C1 segment of cervical spinal cord (tissue), 14 donors: Measurements from ENCODE around the gene HOXD12.

Experiments used
- DNase-seq, 14 donors: peaks; one replicate each; lab custom pipeline; 2025; lab: John Stamatoyannopoulos, UW

The HOXD12 gene

GRCh38 chr2:176092270-176093144 lies 7.1 kb upstream of the HOXD12 start, which contains the start of gene HOXD13:
TSS of gene HOXD13 (plus strand) at chr2:176092721. CDS start at chr2:176092891, 170 bp downstream.
- no peak for DNase-seq

DNA sequence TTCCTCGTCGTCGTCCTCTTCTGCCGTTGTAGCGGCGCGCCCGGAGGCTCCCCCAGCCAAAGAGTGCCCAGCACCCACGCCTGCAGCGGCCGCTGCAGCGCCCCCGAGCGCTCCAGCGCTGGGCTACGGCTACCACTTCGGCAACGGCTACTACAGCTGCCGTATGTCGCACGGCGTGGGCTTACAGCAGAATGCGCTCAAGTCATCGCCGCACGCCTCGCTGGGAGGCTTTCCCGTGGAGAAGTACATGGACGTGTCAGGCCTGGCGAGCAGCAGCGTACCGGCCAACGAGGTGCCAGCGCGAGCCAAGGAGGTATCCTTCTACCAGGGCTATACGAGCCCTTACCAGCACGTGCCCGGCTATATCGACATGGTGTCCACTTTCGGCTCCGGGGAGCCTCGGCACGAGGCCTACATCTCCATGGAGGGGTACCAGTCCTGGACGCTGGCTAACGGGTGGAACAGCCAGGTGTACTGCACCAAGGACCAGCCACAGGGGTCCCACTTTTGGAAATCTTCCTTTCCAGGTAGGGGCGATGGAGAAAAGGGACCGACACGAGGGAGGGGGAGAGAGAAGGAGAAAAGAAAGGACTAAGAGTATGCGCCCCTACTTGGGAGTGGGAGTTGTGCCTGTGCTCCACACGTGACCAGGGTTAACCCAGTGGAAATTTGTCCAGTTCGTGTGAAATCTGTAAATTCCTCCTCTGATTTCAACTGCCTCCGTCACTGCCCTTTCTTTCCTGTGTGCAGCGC lies 6.3 kb upstream of the HOXD12 start:
- no peak for DNase-seq

DNA sequence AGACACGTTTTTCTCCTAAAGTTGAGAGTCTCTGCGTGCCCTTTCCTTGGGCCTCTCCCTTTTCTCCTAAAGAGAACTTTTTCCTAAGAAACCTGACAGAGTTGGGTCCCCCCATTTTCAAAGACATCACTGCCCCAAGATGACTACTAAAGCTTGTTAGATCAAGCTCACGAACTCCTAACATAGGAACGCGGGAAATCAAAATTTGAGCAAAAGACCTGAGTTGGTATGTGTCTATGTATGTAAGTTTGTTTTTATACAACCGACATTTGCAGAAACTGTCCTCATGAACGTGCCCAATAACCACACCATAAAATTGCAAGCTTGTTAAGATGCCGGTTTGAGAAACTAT lies 5.7 kb upstream of the HOXD12 start:
- DNase-seq: no peak

DNA sequence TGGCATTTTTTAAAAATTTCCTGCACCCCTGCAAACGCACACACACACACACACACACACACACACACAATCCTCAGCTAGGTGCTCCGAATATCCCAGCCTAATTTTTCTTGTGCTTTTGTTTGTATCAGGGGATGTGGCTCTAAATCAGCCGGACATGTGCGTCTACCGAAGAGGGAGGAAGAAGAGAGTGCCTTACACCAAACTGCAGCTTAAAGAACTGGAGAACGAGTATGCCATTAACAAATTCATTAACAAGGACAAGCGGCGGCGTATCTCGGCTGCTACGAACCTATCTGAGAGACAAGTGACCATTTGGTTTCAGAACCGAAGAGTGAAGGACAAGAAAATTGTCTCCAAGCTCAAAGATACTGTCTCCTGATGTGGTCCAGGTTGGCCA lies 5.2 kb upstream of the HOXD12 start:
- DNase-seq: no peak

GRCh38 chr2:176095421-176095820 lies 4.2 kb upstream of the HOXD12 start:
- no peak for DNase-seq

DNA sequence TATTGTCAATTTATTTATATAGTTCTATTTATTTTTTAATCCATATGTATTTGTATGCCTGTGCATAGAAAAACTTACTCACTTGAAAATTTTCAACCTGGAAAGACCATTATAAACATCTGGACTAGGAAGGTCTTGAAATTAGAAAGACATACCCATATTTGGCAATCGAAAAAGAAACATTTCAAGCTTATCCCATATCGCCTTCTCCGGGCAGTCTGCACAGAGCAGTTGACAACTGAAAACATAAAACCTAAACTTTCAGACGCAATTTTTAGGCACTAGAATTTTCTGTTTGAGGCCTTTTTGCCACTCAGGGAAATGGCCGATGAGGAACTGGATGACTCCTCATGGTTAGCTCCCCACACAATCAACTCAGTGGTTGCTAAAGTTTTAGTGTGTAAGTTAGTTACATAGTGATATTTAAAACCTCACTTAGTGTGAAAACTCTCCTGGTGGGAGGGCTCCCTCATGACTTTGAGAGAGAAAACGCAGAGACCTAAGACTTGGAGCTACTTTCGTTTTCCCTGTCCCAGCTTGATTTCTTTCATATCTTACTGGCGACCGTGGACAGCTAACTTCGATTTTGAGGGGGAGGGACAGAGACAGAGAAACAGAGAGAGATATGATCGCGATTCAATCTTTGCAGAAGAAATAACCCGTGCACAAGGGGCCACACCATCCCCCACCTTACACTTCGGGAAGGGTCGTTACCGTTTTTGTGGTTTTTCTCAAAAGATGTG lies 3.2 kb upstream of the HOXD12 start:
- DNase-seq: no peak

GRCh38 chr2:176096986-176097819 lies 2.4 kb upstream of the HOXD12 start:
- peak in 3 of 14 donors; percentile 6 to 27 (median 17) for DNase-seq

- no peak for DNase-seq
Measured at GRCh38 chr2:176097820-176098365, 1.7 kb upstream of the HOXD12 start.

DNA sequence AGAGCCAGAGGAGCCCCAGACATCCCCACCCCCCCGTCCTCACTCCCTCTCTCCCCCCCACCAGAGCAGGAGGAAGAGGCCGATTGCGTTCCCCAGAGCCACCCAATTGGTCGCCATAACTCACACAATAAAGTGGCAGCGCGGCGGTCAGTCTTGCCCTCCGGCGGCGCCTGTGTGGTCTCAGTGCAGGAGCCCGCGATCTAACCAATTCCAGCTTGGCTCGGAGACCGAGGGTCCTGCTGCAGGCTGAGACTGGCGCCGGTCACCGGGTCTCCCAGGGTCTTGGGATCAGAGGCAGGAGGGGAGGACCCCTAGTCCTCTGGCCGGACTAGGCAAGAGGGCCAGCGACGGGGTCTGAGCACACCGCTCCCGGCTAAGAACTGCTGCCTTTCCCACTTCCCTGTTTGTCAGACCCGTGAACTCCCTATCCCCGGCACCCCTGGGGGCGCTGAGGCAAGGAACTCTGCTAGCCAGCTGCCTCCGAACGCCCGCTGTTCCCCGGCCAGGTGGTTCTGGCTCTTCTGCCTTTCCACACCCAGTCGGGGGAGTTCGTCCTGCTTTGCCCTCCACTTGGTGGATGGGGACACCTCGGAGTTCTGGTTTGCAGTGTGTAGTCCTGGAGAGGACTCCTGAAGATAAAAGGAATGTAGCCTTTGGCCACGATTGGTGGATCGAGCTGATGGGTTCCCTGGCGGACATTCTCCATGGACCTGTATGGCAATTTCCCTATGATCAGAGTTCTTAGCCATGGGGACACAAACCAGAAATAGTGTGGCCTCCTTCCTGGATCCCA lies 1.0 kb upstream of the HOXD12 start:
- no peak for DNase-seq

- no peak for DNase-seq
Measured at GRCh38 chr2:176099159-176099727, 352 bp upstream of the HOXD12 start.

DNA sequence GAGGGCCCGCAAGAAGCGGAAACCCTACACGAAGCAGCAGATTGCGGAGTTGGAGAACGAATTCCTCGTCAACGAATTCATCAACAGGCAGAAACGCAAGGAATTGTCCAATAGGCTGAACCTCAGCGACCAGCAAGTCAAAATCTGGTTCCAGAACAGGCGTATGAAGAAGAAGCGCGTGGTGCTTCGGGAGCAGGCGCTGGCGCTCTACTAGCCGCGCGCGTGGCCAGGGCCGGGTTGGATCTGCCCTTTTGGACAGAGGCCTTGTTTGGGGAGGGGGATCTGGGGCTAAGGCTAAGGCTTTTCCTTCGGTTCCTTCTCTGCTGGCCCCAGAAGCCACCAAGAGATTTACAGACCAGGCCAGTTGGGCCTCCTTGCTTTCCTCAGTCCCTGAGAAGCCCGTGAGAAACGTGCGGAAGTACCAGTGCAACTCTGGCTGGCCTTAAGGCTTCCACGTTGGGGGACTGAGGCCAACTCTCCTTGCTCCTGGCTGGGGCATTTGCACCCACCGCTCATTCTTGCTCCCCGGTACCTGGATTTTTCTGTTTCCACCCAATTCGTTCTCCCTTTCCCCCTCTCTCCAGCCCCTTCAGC lies 1.0 kb downstream of the HOXD12 start:
- DNase-seq: no peak

DNA sequence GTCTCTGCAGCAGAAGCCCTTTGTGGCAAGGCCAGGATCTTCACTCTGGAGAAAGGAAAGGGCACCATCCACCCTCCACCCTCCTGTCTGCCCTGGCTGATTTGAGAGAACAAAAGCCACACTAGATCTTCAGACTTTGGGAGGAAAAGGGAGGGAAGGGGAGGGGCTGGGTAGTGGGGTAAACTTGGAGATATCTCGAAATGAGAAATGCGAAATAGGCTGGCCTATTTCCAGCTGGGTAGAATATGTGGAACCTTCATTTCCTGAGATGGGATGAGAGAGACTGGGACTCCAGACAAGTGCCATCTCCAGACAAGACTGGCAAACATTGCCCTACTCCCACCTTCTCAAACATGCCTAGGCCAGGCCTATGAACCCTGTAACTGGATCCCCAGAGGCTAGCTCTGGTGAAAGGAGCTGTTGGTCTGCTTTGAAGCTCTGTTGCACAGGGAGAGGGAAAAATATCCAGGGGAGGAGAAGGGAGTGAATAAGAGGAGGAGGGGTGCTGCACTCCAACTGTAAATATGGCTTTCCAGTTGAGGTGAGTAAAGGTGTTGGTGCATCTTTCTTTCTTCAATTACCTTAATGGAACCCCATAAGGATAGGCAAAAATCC lies 1.7 kb downstream of the HOXD12 start:
- no peak for DNase-seq

DNA sequence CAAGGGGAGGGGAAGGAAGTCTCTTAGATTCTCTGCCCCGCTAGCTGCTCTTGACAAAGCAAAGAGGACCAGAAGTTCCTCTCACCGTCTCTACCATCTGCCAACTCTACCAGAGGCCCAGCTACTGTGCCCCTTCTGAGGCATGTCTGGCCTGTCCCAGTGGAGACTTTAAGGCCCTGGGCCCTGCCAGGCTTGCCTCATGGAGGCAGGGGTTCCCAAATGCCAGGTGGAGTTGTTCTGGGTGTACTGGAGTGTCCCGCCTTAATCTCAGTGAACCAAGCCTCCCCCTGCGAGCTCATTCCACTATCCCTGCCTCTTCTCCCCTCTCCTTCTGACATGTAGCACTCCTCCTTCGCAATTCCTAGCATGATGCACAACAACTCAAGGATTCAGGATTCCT lies 2.2 kb downstream of the HOXD12 start:
- no peak for DNase-seq

DNA sequence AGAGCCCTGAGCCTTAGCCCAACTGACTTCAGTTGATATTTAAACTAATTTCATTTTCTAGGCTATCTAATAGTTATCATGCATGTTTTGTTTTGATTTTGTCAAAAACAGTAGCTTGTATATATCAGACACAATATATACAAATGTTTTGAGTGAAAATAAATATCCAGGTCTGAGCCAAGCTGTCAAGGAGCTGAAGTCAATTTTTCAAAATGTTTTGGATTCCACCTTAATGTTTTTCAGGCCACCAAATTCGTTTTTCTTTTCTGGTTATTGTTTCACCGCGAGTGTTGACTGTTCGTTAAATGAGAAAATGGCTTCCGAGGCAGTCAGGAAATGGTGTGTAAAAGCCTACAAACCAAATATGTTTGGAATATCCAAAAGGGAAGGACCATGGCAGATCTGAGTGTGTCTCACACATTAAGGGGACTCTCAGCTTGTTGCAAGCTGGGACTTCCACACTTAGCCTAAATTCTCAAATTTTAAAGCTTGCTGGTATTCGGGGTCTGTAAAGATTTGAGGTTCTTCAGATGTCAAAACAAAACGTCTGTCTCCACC lies 2.8 kb downstream of the HOXD12 start:
- no peak for DNase-seq

GRCh38 chr2:176103194-176103593 lies 3.6 kb downstream of the HOXD12 start:
- no peak for DNase-seq

- DNase-seq: no peak
Measured at GRCh38 chr2:176103742-176104315, 4.2 kb downstream of the HOXD12 start.

DNA sequence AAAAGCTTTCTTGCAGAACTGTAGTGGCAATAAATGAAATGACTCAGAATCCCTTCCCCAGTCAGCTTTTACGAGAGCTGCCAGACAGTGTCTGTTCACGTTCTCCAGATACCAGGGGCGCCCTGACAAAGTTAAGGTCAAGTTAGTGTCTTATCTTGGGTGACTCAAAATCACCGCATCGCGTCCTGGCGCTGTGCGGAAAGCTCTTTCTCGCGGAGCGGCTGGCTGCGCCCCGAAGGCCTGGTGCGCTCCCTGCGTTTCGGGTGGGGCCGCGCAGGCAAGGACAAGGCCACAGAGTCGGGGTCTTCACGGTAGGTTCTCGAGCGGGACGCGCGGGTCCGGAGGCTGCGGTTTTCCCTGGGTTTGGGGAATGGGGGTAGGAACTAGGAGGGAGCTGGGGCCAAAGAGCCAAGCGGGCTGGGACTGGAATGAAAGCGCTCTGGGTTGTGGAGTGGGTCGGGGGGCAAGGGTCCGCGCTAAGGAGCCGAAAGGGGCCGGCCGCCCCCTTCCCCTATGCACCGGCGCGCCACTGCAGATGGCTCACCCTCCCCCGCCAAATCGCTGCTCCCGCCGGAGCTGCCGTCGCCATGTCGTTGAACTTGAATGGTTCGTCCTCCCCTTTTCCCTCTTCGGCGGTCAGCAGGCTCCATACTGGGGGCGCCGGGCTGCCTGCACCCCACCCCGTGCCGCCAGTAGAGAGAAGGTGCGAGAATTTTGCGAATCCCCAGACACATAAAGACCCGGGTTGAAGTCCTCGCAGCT lies 4.9 kb downstream of the HOXD12 start:
- DNase-seq: no peak
